Amygdala (tissue), 56 donors: ENCODE data around the gene ARPC1A.
"Not testable (repeated sequence)": the region's sequence is repeated elsewhere in the genome, so short reads cannot be mapped to it uniquely, and the experiment has no call there.

Experiments used
- DNase-seq, 56 donors: peaks; one replicate each; lab custom pipeline; 2025; lab: John Stamatoyannopoulos, UW

Gene ARPC1A

DNA sequence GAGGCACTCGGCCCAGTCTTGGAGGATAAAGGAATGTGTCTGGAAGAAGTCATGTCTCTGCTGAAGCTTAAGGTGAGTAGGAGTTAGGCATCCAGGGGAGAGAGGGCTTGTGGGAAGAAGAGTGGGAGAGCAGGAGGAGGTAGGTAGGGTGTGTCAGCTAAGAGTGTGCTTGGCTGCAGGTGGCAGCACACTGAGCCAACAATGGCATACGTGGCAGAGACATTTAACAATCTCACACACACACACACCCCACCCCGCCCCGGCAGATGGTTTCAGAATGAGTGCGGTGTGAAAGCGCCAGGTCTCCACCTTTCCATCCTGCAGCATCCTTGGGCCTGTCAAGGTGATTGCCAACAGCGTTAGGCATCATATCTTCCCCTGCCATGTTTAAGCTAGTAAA lies 11.2 kb upstream of the ARPC1A start:
- no peak for DNase-seq

DNA sequence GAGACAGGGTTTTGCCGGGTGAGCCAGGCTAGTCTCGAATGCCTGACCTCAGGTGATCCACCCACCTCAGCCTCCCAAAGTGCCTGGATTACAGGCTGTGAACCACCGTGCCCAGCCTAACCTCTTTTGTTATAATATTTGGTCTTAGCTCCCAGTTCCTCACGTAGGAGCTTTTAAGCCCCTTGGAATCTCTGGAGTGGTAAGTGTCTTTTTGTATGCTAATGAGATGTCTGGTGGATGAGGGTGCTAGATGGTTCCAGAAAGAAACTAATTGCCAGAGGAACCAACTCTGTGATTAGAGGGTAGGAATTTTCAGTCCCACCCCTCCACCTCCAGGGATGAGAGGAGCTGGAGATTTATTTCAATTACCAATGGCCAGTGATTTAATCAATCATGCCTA lies 5.3 kb upstream of the ARPC1A start:
- DNase-seq, result no peak

DNA sequence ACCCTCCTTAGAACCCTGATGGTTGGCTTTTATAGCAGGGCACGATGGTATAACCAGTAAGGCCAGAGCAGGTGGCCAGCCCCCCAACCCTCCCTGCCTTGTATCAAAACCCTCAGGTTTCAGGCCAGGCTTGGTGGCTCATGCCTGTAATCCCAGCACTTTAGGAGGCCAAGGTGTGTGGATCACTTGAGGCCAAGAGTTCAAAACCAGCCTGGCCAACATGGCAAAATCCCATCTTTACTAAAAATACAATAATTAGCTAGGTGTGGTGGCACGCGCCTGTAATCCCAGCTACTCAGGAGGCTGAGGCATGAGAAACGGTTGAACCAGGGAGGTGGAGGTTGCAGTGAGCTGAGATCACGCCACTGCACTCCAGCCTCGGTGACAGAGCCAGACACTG lies 3.0 kb upstream of the ARPC1A start:
- DNase-seq, result not testable (repeated sequence)

- no peak for DNase-seq
Measured at GRCh38 chr7:99324559-99324958, 1.1 kb upstream of the ARPC1A start.

GRCh38 chr7:99325001-99325493 lies 651 bp upstream of the ARPC1A start:
- DNase-seq, result peak in 1 of 56 donors; percentile 12

DNA sequence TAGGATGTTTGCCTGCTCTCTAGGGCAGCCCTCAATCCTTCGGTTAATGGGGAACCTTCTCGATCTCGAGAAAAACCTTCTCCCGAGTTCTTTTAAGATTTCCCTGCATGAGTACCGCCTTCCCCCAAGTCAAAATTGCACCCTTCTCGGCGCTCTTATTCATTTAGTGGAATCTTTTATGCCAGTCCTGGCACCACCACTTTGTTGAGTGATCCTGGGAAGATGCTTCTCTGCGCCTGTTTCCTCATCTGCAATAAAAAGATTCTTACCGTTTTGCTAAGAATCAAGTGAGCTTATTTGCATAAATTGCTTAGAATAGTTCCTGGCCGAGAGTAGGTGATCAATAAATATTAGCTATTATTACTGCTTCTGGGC lies 697 bp downstream of the ARPC1A start:
- no peak for DNase-seq

GRCh38 chr7:99330314-99330961 lies 4.7 kb downstream of the ARPC1A start:
- not testable (repeated sequence) for DNase-seq

DNA sequence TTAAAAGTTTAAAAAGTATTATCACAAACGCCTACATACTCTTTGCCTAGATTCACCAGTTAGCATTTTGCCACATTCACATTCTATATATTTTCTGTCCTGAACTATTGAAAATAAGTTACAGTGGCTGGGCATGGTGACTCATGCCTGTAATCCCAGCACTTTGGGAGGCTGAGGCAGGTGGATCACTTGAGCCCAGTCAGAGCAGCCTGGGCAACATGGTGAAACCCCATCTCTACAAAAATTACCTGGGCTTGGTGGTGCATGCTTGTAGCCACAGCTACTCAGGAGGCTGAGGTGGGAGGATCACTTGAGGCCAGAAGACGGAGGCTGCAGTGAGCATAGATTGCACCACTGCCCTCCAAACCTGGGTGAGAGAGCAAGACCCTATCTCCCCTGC lies 5.3 kb downstream of the ARPC1A start:
- no peak for DNase-seq

DNA sequence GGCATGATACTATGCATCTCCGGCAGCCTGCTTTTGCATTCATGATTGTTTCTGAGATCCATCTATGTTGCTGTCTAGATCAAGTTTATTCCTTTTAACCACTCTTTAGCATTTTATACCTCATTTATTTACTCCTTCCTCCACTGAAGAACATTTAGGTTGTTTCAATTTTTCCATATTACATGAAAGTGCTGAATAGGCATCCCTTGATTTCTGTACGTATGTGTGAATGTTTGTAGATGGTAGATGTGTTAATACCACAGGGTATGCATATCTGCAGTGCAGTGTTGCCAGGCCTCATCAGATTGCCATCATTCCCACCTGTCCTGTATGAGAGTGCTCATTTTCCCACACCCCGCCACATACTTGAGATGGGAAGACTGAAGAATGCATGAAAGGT lies 13.9 kb downstream of the ARPC1A start:
- no peak for DNase-seq

- DNase-seq, result no peak
Measured at GRCh38 chr7:99340659-99341058, 15.0 kb downstream of the ARPC1A start.

DNA sequence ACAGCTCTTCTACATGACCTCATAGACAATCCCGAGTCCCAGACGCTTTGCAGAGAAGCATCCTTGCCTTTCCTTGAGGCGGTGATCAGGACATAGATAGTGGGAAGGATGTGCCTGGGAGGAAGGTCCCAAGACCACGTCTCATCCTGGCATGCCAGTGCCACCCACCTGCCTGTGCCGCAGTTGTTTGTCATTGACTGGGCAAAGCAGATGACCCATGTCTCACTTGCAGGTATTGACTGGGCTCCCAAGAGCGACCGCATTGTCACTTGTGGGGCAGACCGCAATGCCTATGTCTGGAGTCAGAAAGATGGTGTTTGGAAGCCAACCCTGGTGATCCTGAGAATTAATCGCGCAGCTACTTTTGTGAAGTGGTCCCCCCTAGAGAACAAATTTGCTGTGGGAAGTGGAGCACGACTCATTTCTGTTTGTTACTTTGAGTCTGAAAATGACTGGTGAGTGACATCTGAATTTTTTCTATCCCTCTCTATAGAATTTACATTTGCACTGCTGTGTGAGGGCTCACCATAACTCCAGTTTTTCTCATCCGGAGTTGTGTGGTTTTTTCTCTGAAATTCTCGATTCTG lies 18.5 kb downstream of the ARPC1A start:
- no peak for DNase-seq

GRCh38 chr7:99350641-99351040 lies 24.9 kb downstream of the ARPC1A start:
- DNase-seq, result not testable (repeated sequence)

DNA sequence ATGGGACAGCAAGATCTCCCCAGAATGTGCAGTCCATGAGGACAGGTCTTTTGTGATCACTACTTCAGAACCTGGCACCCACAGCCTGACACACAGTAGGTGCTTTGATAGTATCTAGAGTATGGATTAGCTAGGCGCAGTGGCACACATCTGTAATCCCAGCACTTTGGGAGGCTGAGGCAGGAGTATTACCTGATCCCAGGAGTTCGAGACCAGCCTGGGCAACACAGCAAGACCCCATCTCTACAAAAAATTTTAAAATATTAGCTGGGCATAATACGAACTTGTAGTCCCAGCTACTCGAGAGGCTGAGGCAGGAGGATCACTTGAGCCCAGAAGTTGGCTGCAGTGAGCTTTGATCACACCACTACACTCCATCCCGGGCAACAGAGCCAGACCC lies 26.5 kb downstream of the ARPC1A start:
- no peak for DNase-seq

DNA sequence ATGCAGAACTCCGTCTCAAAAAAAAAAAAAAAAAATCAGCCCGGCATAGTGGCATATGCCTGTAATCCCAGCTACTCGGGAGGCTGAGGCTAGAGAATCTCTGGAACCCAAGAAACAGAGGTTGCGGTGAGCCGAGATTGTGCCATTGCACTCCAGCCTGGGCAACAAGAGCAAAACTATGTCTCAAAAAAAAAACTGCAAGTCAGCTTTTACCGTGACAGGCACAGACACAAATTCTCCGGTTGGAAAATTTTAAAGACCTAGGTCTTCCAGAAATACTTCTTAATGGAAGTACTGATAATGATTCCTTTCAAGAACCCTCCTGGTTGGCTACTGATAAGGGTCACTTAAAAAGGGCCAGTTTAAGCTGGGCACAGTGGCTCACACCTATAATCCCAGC lies 29.4 kb downstream of the ARPC1A start:
- no peak for DNase-seq

DNA sequence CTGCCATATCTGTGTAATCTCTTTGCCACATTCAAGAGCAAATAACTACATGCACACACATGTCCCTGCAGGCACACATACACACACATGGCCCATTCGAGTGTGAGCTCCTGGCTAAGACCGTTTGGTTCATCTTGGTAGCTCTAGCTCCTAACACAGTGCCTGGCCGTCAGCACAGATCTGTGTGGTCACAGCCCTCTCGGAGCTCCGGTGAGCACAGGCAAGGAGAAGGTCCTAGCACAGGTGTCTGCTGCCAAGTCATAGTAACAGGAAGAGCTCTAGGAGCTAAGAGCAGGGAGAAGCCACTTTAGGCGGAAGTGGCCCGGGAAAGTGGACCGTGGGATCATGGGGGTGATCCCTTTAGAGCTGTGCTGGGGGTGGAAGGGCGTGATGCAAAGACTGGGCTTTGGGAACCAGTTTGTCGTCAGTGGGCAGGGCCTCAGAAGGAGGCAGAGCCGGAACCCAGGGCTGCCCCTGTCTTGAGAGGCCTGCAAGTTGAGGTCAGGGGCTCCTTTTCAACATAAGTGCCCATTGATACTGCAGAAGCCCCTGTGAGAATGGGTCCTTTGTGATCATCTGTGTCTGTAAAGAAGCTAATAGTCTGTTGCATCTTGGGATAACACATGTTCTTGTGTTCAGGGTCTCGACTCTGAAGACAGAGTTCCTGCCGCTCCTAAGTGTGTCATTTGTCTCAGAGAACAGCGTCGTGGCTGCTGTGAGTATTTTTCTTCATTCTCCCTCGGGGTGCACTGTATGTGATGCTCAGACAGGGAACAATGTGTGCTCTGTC lies 32.2 kb downstream of the ARPC1A start:
- peak in 8 of 56 donors; percentile 6 to 54 (median 32) for DNase-seq

DNA sequence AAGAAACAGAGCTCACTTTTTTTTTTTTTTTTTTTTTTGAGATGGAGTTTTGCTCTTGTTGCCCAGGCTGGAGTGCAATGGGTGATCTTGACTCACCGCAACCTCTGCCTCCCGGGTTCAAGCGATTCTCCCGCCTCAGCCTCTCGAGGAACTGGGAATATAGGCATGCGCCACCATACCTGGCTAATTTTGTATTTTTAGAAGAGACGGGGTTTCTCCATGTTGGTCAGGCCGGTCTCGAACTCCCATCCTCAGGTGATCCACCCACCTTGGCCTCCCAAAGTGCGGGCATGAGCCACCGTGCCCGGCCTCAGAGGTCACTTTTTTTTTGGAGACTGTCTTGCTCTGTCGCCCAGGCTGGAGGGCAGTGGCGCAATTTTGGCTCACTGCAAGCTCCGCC lies 32.8 kb downstream of the ARPC1A start:
- DNase-seq, result not testable (repeated sequence)

DNA sequence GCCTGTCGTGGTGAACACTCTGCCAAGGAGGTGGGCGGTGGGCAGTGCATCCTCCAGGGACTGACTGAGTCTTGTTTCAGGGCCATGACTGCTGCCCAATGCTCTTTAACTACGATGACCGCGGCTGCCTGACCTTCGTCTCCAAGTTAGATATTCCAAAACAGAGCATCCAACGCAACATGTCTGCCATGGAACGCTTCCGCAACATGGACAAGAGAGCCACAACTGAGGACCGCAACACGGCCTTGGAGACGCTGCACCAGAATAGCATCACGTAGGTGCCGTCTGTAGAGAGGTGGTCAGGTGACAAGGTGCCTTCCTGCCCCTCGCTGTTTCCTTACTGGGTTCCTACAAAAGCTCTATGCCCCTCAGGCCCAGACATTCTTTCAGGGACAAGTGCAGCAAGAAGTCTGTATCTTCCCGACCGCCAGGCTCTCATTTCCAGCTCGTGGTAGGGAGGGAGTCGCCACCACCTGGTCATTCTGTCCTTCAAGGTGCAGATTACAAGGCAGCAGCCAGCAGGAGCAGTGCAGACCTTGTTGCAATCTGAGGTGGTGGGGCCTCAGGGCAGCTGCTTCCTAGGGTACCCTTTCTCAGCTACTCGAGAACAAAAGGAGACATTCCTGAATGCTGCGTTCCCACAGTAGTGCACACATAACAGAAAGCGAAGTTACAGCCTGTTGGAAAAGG lies 33.9 kb downstream of the ARPC1A start:
- DNase-seq, result no peak

DNA sequence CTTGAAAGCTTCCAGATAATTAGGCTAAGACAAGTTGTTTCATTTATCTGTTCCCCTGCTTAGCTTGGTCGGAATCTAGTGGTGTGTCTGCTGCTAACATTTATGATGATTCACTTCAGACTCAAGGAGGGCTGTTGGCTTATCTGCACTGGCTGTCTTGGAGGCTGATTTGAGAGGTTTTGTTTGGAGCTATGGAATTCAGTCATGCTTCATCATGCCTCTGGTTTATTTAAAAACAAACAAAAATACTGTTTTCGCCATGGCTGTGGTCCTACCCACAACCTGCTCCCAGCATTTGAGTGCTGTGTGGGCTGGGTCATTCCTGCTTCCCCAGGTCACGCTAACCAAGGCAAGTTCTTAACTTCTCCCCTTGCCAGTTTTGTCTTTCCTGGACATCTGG lies 37.1 kb downstream of the ARPC1A start:
- no peak for DNase-seq

DNA sequence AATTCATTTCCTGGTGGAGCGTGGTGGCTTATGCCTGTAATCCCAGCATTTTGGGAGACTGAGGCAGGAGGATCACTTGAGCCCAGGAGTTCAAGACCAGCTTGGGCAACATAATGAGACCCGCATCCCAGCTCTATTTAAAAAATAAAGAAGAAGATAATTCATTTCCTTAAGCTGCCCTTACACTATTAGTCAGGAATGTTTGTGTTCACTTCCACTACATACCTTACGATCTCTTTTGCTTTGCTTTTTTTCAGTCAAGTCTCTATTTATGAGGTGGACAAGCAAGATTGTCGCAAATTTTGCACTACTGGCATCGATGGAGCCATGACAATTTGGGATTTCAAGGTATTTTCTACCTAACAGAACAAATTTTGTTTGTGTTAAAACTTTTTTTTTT lies 37.6 kb downstream of the ARPC1A start:
- DNase-seq, result no peak

DNA sequence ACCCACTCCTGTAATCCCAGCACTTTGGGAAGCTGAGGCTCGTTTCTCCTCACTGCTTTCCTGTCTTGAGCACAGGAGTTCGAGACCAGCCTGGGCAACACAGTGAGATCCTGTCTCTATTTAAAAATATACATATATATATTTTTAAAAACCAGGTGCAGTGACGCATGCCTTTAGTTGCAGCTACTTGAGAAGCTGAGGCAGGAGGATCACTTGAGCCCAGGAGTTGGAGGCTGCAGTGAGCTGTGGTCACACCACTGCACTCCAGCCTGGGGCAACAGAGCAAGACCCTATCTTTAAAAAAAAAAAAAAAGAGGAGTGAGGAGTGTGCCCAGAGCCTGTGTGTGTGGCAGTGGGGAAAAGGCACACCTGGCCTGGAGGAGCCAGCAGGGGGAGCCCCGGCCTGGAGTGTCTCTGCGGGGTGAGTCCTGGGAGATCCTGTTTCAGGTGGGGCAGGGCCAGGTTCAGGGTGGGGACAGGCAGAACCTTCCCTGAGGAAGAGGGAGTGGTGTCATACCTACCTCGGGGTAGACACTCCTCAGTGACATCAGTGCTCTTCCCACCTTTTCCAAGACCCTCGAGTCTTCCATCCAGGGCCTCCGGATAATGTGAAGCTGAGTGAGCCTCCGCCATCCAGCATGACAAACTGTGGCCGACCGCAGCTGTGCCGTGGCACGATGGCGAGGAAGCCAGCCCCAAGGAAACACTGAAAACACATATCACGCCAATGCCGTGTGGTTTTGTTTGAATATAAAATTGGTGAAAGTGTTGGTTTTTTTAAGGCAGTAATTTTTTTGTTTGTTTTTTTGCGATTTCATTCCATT lies 39.8 kb downstream of the ARPC1A start:
- DNase-seq, result no peak
